ENCODE results near the gene NFAT5.
A peak's percentile ranks its signal among the peaks of the same experiment; 100 is the strongest.

DNA sequence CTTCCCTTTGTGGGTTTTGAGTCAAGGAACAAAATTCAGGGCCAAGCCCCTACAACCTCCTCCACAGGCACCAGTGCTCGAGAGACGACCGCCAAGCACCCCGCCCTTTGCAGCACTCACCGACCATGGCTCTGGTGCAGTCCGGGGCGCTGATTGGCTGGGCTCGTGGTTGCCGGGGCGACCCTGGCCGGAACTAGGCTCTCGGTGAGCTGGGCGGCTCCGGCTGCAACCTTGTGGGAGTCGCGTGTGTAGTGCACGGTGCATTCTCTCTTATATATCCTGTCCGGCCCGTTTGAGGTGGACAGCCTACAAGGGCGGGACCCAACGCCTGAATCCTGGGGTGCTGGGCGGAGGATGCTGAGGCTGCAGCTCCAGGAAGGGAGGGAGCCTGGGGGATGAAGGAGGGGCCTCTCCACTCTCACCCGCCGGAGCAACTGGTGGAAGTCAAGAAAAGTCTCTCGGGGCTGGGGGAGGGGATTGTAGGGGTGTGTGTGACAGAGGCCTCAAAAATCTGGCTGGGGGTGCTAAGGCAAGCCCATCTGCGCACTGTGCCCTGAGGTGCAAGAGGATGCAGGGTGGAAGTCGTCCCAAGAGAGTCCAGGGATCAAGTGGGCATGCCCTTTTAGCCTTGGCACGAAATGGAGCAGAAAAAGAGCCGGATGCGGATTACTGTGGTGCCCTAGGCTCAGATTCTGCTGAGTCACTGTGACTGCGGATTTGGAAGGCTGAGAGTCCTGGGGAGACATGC, 160.7 kb downstream of the NFAT5 start, which contains the start of gene NQO1:
- TF ChIP-seq POLR2AphosphoS5 (IDR thresholded peaks at IDR 0.05) (peak; percentile 63 to 97 (median 95)), POLR2A (IDR thresholded peaks at IDR 0.05) (peak in 1 of 4 donors; percentile 95), EP300 (IDR thresholded peaks at IDR 0.05) (peak; percentile 33)
- TF ChIP-seq, protein P1, sequence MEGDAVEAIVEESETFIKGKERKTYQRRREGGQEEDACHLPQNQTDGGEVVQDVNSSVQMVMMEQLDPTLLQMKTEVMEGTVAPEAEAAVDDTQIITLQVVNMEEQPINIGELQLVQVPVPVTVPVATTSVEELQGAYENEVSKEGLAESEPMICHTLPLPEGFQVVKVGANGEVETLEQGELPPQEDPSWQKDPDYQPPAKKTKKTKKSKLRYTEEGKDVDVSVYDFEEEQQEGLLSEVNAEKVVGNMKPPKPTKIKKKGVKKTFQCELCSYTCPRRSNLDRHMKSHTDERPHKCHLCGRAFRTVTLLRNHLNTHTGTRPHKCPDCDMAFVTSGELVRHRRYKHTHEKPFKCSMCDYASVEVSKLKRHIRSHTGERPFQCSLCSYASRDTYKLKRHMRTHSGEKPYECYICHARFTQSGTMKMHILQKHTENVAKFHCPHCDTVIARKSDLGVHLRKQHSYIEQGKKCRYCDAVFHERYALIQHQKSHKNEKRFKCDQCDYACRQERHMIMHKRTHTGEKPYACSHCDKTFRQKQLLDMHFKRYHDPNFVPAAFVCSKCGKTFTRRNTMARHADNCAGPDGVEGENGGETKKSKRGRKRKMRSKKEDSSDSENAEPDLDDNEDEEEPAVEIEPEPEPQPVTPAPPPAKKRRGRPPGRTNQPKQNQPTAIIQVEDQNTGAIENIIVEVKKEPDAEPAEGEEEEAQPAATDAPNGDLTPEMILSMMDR (IDR thresholded peaks at IDR 0.05): no peak
